Adrenal gland (tissue), 12 donors: ENCODE measurements around the gene SMPD3. TPM values are rescaled to one million over a fixed set of nuclear protein-coding genes. Genes with fewer than 3 reads are reported as not detected.
A peak's percentile ranks its signal among the peaks of the same experiment; 100 is the strongest.

Source experiments
- DNase-seq, 7 donors: peaks; one replicate each; pipeline ENCODE4 v3.0.0-alpha.2; 2019 to 2020
- H3K27ac ChIP-seq, 5 donors: fragments of 200-600 bp; sonication (generic) in 4 of 5; 1 replicate in 3 of 5; 2 replicates in 2 of 5; pipeline versions ENCODE4 v1.5.1 to v1.8.0; 2016 to 2020; ENCODE audit warnings: mild to moderate bottlenecking in 1 of 5
- H3K27me3 ChIP-seq: fragments of 200-600 bp; 2 replicates; pipeline ENCODE4 v1.8.0; 2021
- H3K36me3 ChIP-seq, 2 donors: fragments of 200-600 bp; replicated peaks in 1 of 2; 1 replicate in 1 of 2; 2 replicates in 1 of 2; pipeline versions ENCODE4 v1.5.1 to v1.8.0; 2018 to 2022
- H3K4me1 ChIP-seq, 2 donors: fragments of 200-600 bp; replicated peaks in 1 of 2; 1 replicate in 1 of 2; 2 replicates in 1 of 2; pipeline versions ENCODE4 v1.5.1 to v1.8.0; 2018 to 2021
- H3K4me3 ChIP-seq, 4 donors: fragments of 200-600 bp; sonication (generic) in 3 of 4; one replicate each; pipeline ENCODE4 v1.5.1; 2016 to 2018
- H3K9me3 ChIP-seq, 3 donors: fragments of 200-600 bp; sonication (generic) in 1 of 3; replicated peaks in 1 of 3; 1 replicate in 2 of 3; 2 replicates in 1 of 3; pipeline versions ENCODE4 v1.5.1 to v1.8.0; 2016 to 2021
- CTCF ChIP-seq, 6 experiments: fragments of 450-650 bp in 4 of 6; fragments of 200-600 bp in 2 of 6; sonication (generic) in 1 of 6; IDR thresholded peaks; 1 replicate in 5 of 6; 2 replicates in 1 of 6; pipeline versions ENCODE4 v1.5.1 to v1.8.0; 2016 to 2021; ENCODE audit warnings: antibody characterized with exemption in 6 of 6, mild to moderate bottlenecking in 2 of 6, moderate library complexity in 1 of 6
- POLR2A ChIP-seq, 2 donors: fragments of 450-650 bp; IDR thresholded peaks; one replicate each; pipeline ENCODE4 v1.6.1; 2017; ENCODE audit warnings: antibody characterized with exemption in 2 of 2, mild to moderate bottlenecking in 2 of 2, moderate library complexity in 1 of 2
- WGBS, 4 donors: extraction: QIAGEN DNeasy Blood & Tissue Kit in 2 of 4; methylation state at CpG; one replicate each; pipeline versions ENCODE4 v1.1.5 to v1.1.7; 2013 to 2017; 5-methylcytosine and 5-hydroxymethylcytosine counted together
- intact Hi-C, 2 donors: fragments of 100-400 bp; cut with DNase I; formaldehyde crosslinking; loops; one replicate each; pipeline versions ENCODE4 v1.14.1 to v1.15.0; 2022 to 2023
- polyA plus RNA-seq, 3 donors: library from polyadenylated mRNA; stranded (reverse); fragments of 200-250 nt in 2 of 3; fragments of 350-450 nt in 1 of 3; fragmentation: Illumina TruSeq in 1 of 3; extraction: RNeasy Lipid Tissue Mini Kit (QIAGEN cat#74804) in 1 of 3; gene quantifications; one replicate each; pipeline ENCODE4 v1.2.3, GENCODE V29; 2013 to 2014
- total RNA-seq, 9 donors: library from RNA; depleted of rRNA in 4 of 9; stranded (reverse); fragments of >200 nt in 4 of 9; fragments of 120-200 nt in 1 of 9; fragmentation: NEBNext Ultra II Directional in 1 of 9; extraction: Animal tissue kit (Norgen Biotek cat#: 25700) in 1 of 9; gene quantifications; one replicate each; pipeline versions ENCODE4 v1.1.0 to v1.2.4, GENCODE V29; 2013 to 2023
- donor health status: healthy with polysubstance abuse.
- donor health status: Bipolar disorder and iron deficiency.
- donor health status: DM: yes; HTN: yes; CAD: no.
- donor health status: DM: no; HTN: no; CAD: no.
- donor health status: DM: no; HTN: no; CAD: no.
- donor health status: DM: yes; HTN: yes; CAD: no.

The SMPD3 gene
- total and polyA plus RNA-seq, 12 donors, result 0.32 to 7.8 (median 1.2) TPM; not detected in 2

- H3K4me1 ChIP-seq, result peaks cover 9 to 11% of the 10 kb centered on the region in 2 donors
- H3K9me3 ChIP-seq, result no peaks in the 10 kb centered on the region
- 92 to 98% (median 97%) methylated on average over 14 to 16 of the region's 16 CpGs for WGBS, 4 donors
- no peak overlapping the region for H3K4me3 ChIP-seq
- intact Hi-C loops, result no loop called here
- no peak for DNase-seq
- H3K27me3 ChIP-seq, result no peaks in the 10 kb centered on the region
- no peak overlapping the region for H3K27ac ChIP-seq
- H3K36me3 ChIP-seq, result peaks cover 0 to 43% of the 10 kb centered on the region in 2 donors
- no peak for TF ChIP-seq CTCF (IDR thresholded peaks at IDR 0.05)
- TF ChIP-seq POLR2A (IDR thresholded peaks at IDR 0.05), result no peak
Measured at GRCh38 chr16:68345958-68346635, 102.2 kb downstream of the SMPD3 start.

DNA sequence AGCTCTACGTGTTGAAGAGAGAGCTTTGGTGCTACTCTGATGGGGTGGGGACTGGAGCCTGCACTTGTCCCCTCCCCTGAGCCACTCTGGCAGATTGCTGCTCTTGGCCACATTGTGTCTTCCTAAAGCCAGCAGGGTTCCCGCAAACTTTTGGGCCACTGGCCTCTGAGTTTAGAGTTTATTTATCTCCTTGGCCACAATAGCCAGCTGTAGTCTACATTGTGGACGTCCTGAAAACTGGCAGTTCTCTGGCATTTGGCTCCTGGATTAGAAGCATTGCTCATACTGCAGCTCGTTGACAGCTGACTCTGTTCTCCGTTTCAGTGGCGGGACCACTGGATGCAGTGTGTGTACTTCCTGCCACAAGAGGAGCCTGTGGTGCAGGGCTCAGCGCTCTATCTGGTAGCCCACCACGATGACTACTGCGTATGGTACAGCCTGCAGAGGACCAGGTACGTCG lies 102.9 kb downstream of the SMPD3 start:
- no peak for DNase-seq
- Histone ChIP-seq H3K9me3 (no peaks in the 10 kb centered on the region), H3K27me3 (no peaks in the 10 kb centered on the region), H3K4me1 (peaks cover 9 to 11% of the 10 kb centered on the region in 2 donors), H3K36me3 (peaks cover 0 to 51% of the 10 kb centered on the region in 2 donors), H3K27ac (no peak overlapping the region), H3K4me3 (no peak overlapping the region)
- TF ChIP-seq CTCF (IDR thresholded peaks at IDR 0.05) (no peak), POLR2A (IDR thresholded peaks at IDR 0.05) (no peak)
- intact Hi-C loops, result no loop called here
- WGBS, 4 donors, result 61 to 89% (median 78%) methylated on average over 5 to 11 of the region's 11 CpGs

DNA sequence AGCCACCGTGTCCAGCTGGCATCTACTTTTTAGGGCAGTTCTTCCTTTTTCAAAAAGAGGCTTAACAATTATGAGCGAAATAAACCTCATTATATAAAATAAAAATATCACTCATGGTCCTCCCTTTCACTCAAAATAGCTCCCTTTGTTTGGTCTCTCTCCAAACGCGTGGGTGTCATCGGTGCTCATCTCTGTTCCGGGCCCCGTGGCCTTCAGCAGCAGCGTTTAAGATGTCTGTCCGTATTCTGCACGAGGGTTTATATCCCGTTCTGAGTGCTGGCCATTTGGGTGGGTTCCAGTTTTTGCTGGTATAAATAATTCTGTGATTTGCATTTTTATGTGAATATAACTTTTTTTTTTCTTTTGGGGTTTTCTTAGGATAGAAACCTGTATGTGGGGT lies 104.1 kb downstream of the SMPD3 start:
- 32 to 52% (median 40%) methylated on average over 11 of the region's 11 CpGs for WGBS, 4 donors
- H3K27me3 ChIP-seq, result no peaks in the 10 kb centered on the region
- TF ChIP-seq CTCF (IDR thresholded peaks at IDR 0.05), result no peak
- no peak for TF ChIP-seq POLR2A (IDR thresholded peaks at IDR 0.05)
- H3K36me3 ChIP-seq, result peaks cover 0 to 60% of the 10 kb centered on the region in 2 donors
- peaks cover 9 to 11% of the 10 kb centered on the region in 2 donors for H3K4me1 ChIP-seq
- intact Hi-C loops, result no loop called here
- no peaks in the 10 kb centered on the region for H3K9me3 ChIP-seq
- peak in 2 of 7 donors; percentile 40 to 53 for DNase-seq
- H3K27ac ChIP-seq, result no peak overlapping the region
- no peak overlapping the region for H3K4me3 ChIP-seq

DNA sequence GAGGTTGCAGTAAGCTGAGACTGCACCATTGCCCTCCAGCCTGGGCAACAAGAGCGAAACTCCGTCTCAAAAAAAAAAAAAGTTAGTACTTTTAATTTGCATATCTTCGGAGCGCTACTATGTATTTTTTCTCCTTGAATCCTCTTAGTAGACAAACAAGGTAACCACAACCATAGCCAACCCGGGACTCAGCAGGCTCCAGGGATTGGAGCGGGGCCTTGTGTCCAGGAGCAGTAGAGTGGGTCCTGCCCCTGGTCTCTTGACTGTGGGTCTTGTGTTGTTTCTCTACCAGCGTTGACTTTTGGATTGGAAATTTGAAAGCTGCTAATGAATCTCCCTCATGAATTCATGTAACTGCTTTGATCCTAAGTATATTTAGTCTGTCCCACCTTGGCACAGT lies 105.2 kb downstream of the SMPD3 start:
- peaks cover 0 to 60% of the 10 kb centered on the region in 2 donors for H3K36me3 ChIP-seq
- no peaks in the 10 kb centered on the region for H3K27me3 ChIP-seq
- H3K4me3 ChIP-seq, result no peak overlapping the region
- peaks cover 8 to 10% of the 10 kb centered on the region in 2 donors for H3K4me1 ChIP-seq
- no peak overlapping the region for H3K27ac ChIP-seq
- DNase-seq, result no peak
- WGBS, 4 donors, result 94 to 97% (median 96%) methylated on average over 7 of the region's 7 CpGs
- no peak for TF ChIP-seq POLR2A (IDR thresholded peaks at IDR 0.05)
- TF ChIP-seq CTCF (IDR thresholded peaks at IDR 0.05), result no peak
- no peaks in the 10 kb centered on the region for H3K9me3 ChIP-seq
- intact Hi-C loops, result no loop called here
